ENCODE measurements around the gene FLCN.

Gene FLCN

DNA sequence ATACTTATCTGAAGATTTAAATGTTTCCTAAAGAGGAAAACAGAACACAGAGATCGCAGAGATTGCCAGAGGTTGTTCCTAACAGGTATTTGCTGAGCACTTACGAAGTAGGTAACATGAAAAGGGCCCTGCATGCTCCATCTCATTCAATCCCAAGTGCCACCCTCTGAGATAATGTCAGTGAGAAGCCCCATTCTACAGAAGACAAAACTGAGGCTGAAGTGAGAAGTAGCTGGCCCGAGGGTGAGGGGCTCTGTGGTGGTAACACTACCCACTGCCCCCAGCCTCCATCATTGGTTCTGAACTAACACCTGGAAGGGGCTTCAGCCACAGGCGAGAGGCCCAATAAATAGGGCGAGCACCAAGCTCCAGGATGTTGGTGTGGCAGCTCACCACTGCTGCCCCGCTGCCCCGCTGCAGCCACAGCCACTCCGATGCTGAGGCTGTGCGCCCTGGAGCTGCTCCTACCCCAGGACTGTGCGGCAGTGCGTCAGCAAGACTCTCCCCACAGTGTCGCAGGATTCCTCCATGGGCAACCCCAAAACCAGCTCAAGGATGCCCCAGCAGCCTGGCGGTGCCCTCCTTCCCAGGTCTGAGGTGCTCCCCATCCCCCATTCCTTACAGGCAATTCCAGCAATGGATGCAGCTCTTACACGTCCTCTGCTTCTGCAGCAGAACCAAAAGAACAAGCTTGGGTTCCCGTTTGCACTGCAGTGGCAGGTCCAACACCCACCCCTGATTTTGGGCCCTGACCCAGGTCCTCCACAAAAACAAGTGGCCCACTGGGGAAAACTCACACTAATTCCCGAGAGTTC, 10.3 kb downstream of the FLCN start:
- no peak overlapping the region for H3K9ac ChIP-seq (ENCODE audit: low read length)
- no peaks in the 10 kb centered on the region for H3F3A ChIP-seq (ENCODE audit: insufficient read depth, low read length)
- no peaks in the 10 kb centered on the region for H4K20me1 ChIP-seq (ENCODE audit: insufficient read depth, low read length)
- no peaks in the 10 kb centered on the region for H3K9me2 ChIP-seq (replicated peaks; ENCODE audit: insufficient read depth, low read length)
- no peak overlapping the region for H3K27ac ChIP-seq (ENCODE audit: low read length)
- H3K4me1 ChIP-seq (ENCODE audit: low read length) = no peaks in the 10 kb centered on the region
- H3K9me3 ChIP-seq (replicated peaks; ENCODE audit: insufficient read depth, low read length) = no peaks in the 10 kb centered on the region
- H3K27me3 ChIP-seq (replicated peaks; ENCODE audit: insufficient read depth, low read length) = no peaks in the 10 kb centered on the region
- H3K36me3 ChIP-seq (replicated peaks; ENCODE audit: insufficient read depth, low read length) = peaks cover 3% of the 10 kb centered on the region; the same call in 1 of the 2 replicates
- DNase-seq = no peak
- H3K4me3 ChIP-seq (ENCODE audit: low read length) = no peak overlapping the region
- no peak overlapping the region for H2AFZ ChIP-seq (ENCODE audit: low read length)
- H3K79me2 ChIP-seq (ENCODE audit: low read length) = peaks cover 22% of the 10 kb centered on the region
- TF ChIP-seq EZH2phosphoT487 (IDR thresholded peaks at IDR 0.05; ENCODE audit: low read length) (no peak), EZH2 (optimal IDR thresholded peaks at IDR 0.05; ENCODE audit: low read depth, low read length) (no peak)
- TF ChIP-seq, protein P1, sequence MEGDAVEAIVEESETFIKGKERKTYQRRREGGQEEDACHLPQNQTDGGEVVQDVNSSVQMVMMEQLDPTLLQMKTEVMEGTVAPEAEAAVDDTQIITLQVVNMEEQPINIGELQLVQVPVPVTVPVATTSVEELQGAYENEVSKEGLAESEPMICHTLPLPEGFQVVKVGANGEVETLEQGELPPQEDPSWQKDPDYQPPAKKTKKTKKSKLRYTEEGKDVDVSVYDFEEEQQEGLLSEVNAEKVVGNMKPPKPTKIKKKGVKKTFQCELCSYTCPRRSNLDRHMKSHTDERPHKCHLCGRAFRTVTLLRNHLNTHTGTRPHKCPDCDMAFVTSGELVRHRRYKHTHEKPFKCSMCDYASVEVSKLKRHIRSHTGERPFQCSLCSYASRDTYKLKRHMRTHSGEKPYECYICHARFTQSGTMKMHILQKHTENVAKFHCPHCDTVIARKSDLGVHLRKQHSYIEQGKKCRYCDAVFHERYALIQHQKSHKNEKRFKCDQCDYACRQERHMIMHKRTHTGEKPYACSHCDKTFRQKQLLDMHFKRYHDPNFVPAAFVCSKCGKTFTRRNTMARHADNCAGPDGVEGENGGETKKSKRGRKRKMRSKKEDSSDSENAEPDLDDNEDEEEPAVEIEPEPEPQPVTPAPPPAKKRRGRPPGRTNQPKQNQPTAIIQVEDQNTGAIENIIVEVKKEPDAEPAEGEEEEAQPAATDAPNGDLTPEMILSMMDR (IDR thresholded peaks at IDR 0.05; ENCODE audit: low read length) = no peak
- no peak overlapping the region for H3K4me2 ChIP-seq (ENCODE audit: low read depth, low read length)

DNA sequence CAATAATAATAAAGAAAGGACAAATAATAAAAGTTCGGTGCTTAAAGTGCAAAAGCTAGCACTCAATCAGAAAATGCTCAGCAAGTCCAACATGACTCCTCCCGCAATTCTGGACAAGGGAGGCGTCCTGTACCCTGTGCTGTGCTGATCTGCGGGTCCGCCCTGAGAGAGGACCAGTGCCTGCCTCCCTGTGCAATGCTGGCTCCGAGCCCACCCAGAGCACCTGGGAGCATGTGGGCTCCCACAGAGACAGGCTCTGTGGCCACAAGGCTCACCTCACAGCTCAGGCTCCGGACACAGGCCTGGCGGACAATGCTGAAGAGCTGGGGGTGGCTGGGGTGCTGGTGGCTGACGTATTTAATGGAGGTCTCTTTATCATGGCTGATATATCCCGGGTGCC, 11.1 kb downstream of the FLCN start:
- Histone ChIP-seq H3K4me3 (ENCODE audit: low read length) (no peak overlapping the region), H3K4me1 (ENCODE audit: low read length) (no peaks in the 10 kb centered on the region), H4K20me1 (ENCODE audit: insufficient read depth, low read length) (no peaks in the 10 kb centered on the region), H3K4me2 (ENCODE audit: low read depth, low read length) (no peak overlapping the region), H2AFZ (ENCODE audit: low read length) (no peak overlapping the region), H3K9me3 (replicated peaks; ENCODE audit: insufficient read depth, low read length) (no peaks in the 10 kb centered on the region), H3K79me2 (ENCODE audit: low read length) (peaks cover 21% of the 10 kb centered on the region), H3K9ac (ENCODE audit: low read length) (no peak overlapping the region), H3K27me3 (replicated peaks; ENCODE audit: insufficient read depth, low read length) (no peaks in the 10 kb centered on the region), H3K9me2 (replicated peaks; ENCODE audit: insufficient read depth, low read length) (no peaks in the 10 kb centered on the region), H3K27ac (ENCODE audit: low read length) (no peak overlapping the region), H3K36me3 (replicated peaks; ENCODE audit: insufficient read depth, low read length) (peaks cover 3% of the 10 kb centered on the region; the same call in 1 of the 2 replicates), H3F3A (ENCODE audit: insufficient read depth, low read length) (no peaks in the 10 kb centered on the region)
- DNase-seq = no peak
- TF ChIP-seq EZH2 (optimal IDR thresholded peaks at IDR 0.05; ENCODE audit: low read depth, low read length) = no peak
- TF ChIP-seq EZH2phosphoT487 (IDR thresholded peaks at IDR 0.05; ENCODE audit: low read length) = no peak
- TF ChIP-seq, protein P1 (IDR thresholded peaks at IDR 0.05; ENCODE audit: low read length) = no peak

DNA sequence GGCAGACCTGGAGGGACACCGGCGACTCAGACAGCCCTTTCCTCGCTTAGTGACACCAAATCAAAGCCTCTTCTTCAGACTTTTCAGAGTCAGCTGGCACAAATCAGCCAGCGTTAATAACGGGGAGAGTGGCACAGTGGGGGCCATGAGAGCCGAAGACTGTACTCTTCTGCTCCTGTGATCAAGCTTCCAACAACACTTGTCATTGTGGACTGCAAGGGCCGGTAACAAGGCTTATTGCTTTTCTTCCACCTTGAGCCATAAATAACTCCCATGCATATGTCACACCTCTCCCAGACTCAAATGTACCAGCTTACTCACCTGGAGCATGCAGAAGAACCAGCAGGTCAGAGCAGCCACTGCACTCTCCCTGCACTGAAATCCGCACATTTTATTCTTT, 12.8 kb downstream of the FLCN start:
- Histone ChIP-seq H3K27me3 (replicated peaks; ENCODE audit: insufficient read depth, low read length) (no peaks in the 10 kb centered on the region), H3K36me3 (replicated peaks; ENCODE audit: insufficient read depth, low read length) (peaks cover 3% of the 10 kb centered on the region; the same call in 1 of the 2 replicates), H3K4me3 (ENCODE audit: low read length) (no peak overlapping the region), H3K79me2 (ENCODE audit: low read length) (peaks cover 13% of the 10 kb centered on the region), H3K9me2 (replicated peaks; ENCODE audit: insufficient read depth, low read length) (no peaks in the 10 kb centered on the region), H3F3A (ENCODE audit: insufficient read depth, low read length) (no peaks in the 10 kb centered on the region), H3K4me1 (ENCODE audit: low read length) (no peaks in the 10 kb centered on the region), H2AFZ (ENCODE audit: low read length) (no peak overlapping the region), H3K9ac (ENCODE audit: low read length) (no peak overlapping the region), H3K9me3 (replicated peaks; ENCODE audit: insufficient read depth, low read length) (no peaks in the 10 kb centered on the region), H3K27ac (ENCODE audit: low read length) (no peak overlapping the region), H4K20me1 (ENCODE audit: insufficient read depth, low read length) (no peaks in the 10 kb centered on the region), H3K4me2 (ENCODE audit: low read depth, low read length) (no peak overlapping the region)
- TF ChIP-seq EZH2phosphoT487 (IDR thresholded peaks at IDR 0.05; ENCODE audit: low read length) (no peak), EZH2 (optimal IDR thresholded peaks at IDR 0.05; ENCODE audit: low read depth, low read length) (no peak)
- TF ChIP-seq, protein P1 (IDR thresholded peaks at IDR 0.05; ENCODE audit: low read length) = no peak
- DNase-seq = no peak

Data from MM.1S (cell line).